Right renal cortex interstitium (tissue), 3 donors: Measurements from ENCODE around the gene ASB9. TPM values are rescaled to one million over a fixed set of nuclear protein-coding genes. Genes with fewer than 3 reads are reported as not detected.
"Not testable (repeated sequence)": the region's sequence is repeated elsewhere in the genome, so short reads cannot be mapped to it uniquely, and the experiment has no call there.

Experiments
- DNase-seq, 3 donors: peaks; one replicate each; pipeline ENCODE4 v3.0.0-alpha.2; 2013; ENCODE audit warnings: low read depth in 3 of 3, low spot score in 2 of 3
- polyA plus RNA-seq, 3 donors: library from polyadenylated mRNA; unstranded; fragments of 120-200 nt; gene quantifications; one replicate each; pipeline ENCODE4 v1.2.1, GENCODE V29; 2013; ENCODE audit not compliant: insufficient read length in 3 of 3

ASB9 gene
- 10 to 100 TPM; 11.5 to 15.1 (median 12.6) TPM for polyA plus RNA-seq

GRCh38 chrX:15269618-15270521 lies at the start of gene ASB9:
Gene ASB9, minus strand, starts transcription at chrX:15270083. Its CDS starts 209 bp downstream, at chrX:15269874.
- peak; percentile 19 to 29 (median 23) for DNase-seq

- DNase-seq, result no peak
Observed at GRCh38 chrX:15319075-15319474, 49.2 kb upstream of the ASB9 start.

- DNase-seq, result no peak
Observed at GRCh38 chrX:15315509-15315908, 45.6 kb upstream of the ASB9 start, which contains the start of gene ASB11. Gene ASB11, minus strand, starts transcription at chrX:15315640. Its CDS starts 35 bp downstream, at chrX:15315605.

- no peak for DNase-seq
Observed at GRCh38 chrX:15314472-15314871, 44.6 kb upstream of the ASB9 start.

GRCh38 chrX:15311119-15311518 lies 41.2 kb upstream of the ASB9 start:
- DNase-seq, result no peak

GRCh38 chrX:15310117-15310516 lies 40.2 kb upstream of the ASB9 start:
- DNase-seq, result no peak

- DNase-seq, result not testable (repeated sequence)
Observed at GRCh38 chrX:15305899-15306298, 36.0 kb upstream of the ASB9 start.

GRCh38 chrX:15301924-15302323 lies 32.0 kb upstream of the ASB9 start:
- DNase-seq, result no peak

GRCh38 chrX:15299941-15300851 lies 30.3 kb upstream of the ASB9 start:
- no peak for DNase-seq

GRCh38 chrX:15298780-15299179 lies 28.9 kb upstream of the ASB9 start:
- no peak for DNase-seq

GRCh38 chrX:15298201-15298600 lies 28.3 kb upstream of the ASB9 start:
- no peak for DNase-seq

GRCh38 chrX:15293451-15293850 lies 23.6 kb upstream of the ASB9 start:
- no peak for DNase-seq

- DNase-seq, result no peak
Observed at GRCh38 chrX:15292861-15293260, 23.0 kb upstream of the ASB9 start.

GRCh38 chrX:15277604-15278003 lies 7.7 kb upstream of the ASB9 start:
- no peak for DNase-seq

- DNase-seq, result no peak
Observed at GRCh38 chrX:15274946-15275345, 5.1 kb upstream of the ASB9 start.

- not testable (repeated sequence) for DNase-seq
Observed at GRCh38 chrX:15273275-15273674, 3.4 kb upstream of the ASB9 start.

- DNase-seq, result no peak
Observed at GRCh38 chrX:15271757-15272156, 1.9 kb upstream of the ASB9 start.

- no peak for DNase-seq
Observed at GRCh38 chrX:15269120-15269519, 763 bp downstream of the ASB9 start.

- no peak for DNase-seq
Observed at GRCh38 chrX:15254852-15255251, 15.0 kb downstream of the ASB9 start.

GRCh38 chrX:15245896-15246295 lies 24.0 kb downstream of the ASB9 start:
- DNase-seq, result no peak

- no peak for DNase-seq
Observed at GRCh38 chrX:15244421-15244820, 25.5 kb downstream of the ASB9 start.
